Progenitor cell of endocrine pancreas (in vitro differentiated cells): ENCODE data around the gene NECAB3. TPM values are rescaled to one million over a fixed set of nuclear protein-coding genes. Genes with fewer than 3 reads are reported as not detected.

Experiments used
- DNase-seq: peaks from one replicate; pipeline ENCODE4 v3.0.0; 2021; ENCODE audit warnings: low spot score; ENCODE audit not compliant: unreplicated experiment
- H3K27ac Mint-ChIP-seq: 2 replicates; pipeline ENCODE4 v1.8.0; 2021; ENCODE audit warnings: mild to moderate bottlenecking, moderate library complexity, mixed read lengths
- H3K27me3 Mint-ChIP-seq: 2 replicates; pipeline ENCODE4 v1.8.0; 2021; ENCODE audit warnings: mixed read lengths
- H3K36me3 Mint-ChIP-seq: 2 replicates; pipeline ENCODE4 v1.8.0; 2022; ENCODE audit warnings: mixed read lengths; ENCODE audit not compliant: insufficient read depth
- H3K4me1 Mint-ChIP-seq: 2 replicates; pipeline ENCODE4 v1.8.0; 2021; ENCODE audit warnings: low read depth, mixed read lengths
- H3K4me3 Mint-ChIP-seq: 2 replicates; pipeline ENCODE4 v1.8.0; 2021; ENCODE audit warnings: low read depth, mild to moderate bottlenecking, moderate library complexity, mixed read lengths
- H3K9me3 Mint-ChIP-seq: 2 replicates; pipeline ENCODE4 v1.8.0; 2021; ENCODE audit warnings: low read depth, mixed read lengths
- CTCF ChIP-seq: fragments of 200-600 bp; sonication (generic); IDR thresholded peaks from one replicate; pipeline ENCODE4 v1.5.0; 2021; ENCODE audit warnings: antibody characterized with exemption, mild to moderate bottlenecking; ENCODE audit not compliant: unreplicated experiment
- total RNA-seq: library from RNA; stranded (reverse); gene quantifications from 2 replicates; pipeline ENCODE4 v1.2.1, GENCODE V29; 2021

Gene NECAB3
- total RNA-seq, 1 donor from 2014 or later = 68.3 TPM

DNA sequence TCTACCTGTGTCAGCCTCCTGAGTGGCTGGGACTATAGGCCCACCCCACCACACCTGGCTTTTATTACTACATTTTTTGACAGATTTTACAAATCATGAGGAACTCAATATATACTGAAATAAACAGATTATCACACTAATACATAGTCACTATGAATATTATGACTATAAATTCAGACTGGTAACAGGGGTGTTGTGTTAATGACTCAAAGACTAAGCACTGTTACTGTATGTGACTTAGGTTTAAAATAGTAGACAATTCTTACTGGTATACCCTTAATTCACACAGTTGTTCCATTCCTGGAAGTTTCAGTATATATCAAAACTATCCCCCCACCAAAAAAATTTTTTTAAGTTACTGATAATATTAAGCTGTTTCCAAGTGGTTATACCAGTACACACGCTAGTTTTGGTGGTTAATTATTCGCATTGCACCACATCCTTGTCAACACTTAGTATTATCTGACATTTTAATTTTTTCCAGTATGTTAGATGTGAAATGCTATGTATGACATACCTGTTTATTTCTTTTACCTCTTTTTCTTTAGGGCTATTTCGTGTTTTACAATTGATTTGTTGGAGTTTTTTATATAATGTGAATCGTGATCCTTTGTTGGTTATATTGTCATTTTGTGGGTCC lies 46.5 kb downstream of the NECAB3 start:
- DNase-seq = no peak
- Mint-ChIP-seq H3K4me3 (no peak overlapping the region), H3K27ac (no peak overlapping the region), H3K4me1 (no peaks in the 10 kb centered on the region), H3K36me3 (peaks cover 56% of the 10 kb centered on the region), H3K27me3 (no peaks in the 10 kb centered on the region), H3K9me3 (no peaks in the 10 kb centered on the region)
- no peak for TF ChIP-seq CTCF

GRCh38 chr20:33626190-33626589 lies 48.0 kb downstream of the NECAB3 start:
- Mint-ChIP-seq H3K9me3 (no peaks in the 10 kb centered on the region), H3K27me3 (no peaks in the 10 kb centered on the region), H3K36me3 (peaks cover 52% of the 10 kb centered on the region), H3K27ac (no peak overlapping the region), H3K4me3 (no peak overlapping the region), H3K4me1 (no peaks in the 10 kb centered on the region)
- no peak for DNase-seq
- TF ChIP-seq CTCF = no peak

- H3K27ac Mint-ChIP-seq = no peak overlapping the region
- TF ChIP-seq CTCF = no peak
- H3K4me3 Mint-ChIP-seq = no peak overlapping the region
- peaks cover 47% of the 10 kb centered on the region for H3K36me3 Mint-ChIP-seq
- no peaks in the 10 kb centered on the region for H3K27me3 Mint-ChIP-seq
- no peaks in the 10 kb centered on the region for H3K4me1 Mint-ChIP-seq
- DNase-seq = no peak
- H3K9me3 Mint-ChIP-seq = no peaks in the 10 kb centered on the region
These were observed 49.8 kb downstream of the NECAB3 start for GRCh38 chr20:33624399-33624798.

GRCh38 chr20:33622705-33623365 lies 51.4 kb downstream of the NECAB3 start:
- H3K9me3 Mint-ChIP-seq = no peaks in the 10 kb centered on the region
- H3K27me3 Mint-ChIP-seq = no peaks in the 10 kb centered on the region
- peaks cover 41% of the 10 kb centered on the region for H3K36me3 Mint-ChIP-seq
- no peak overlapping the region for H3K4me3 Mint-ChIP-seq
- H3K4me1 Mint-ChIP-seq = no peaks in the 10 kb centered on the region
- no peak for TF ChIP-seq CTCF
- DNase-seq = no peak
- H3K27ac Mint-ChIP-seq = no peak overlapping the region

DNA sequence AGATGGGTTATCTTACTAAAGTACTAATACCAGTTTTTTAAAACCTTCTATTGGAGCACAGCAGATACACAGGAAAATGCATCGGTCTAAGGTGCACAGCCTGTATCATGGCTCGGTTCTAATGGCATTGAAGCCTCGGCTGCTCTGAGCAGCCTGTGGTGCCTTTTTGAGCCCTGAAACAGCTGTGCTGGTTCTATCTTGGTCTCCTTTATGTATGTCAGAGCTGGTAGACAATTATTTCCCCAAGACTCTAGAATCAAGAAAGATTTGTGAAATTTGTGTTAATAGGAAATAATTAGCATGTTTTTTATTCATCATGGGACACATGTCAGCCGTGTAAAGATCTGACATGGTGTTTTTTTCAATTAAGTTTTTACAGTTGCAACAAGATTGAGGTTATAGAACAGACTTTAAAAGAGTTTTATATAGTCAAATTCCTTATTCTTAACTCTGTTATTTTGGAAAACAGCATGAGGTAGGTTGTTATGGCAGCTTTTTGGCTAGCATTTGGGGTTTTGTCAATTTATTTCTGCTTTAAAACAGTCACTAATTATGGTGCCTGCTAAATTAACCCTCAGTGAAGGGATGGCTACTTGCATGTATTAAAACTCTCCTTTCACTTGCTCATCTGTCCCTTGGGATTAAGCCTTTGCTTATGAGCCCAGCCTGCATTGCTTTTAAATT lies 52.4 kb downstream of the NECAB3 start:
- Mint-ChIP-seq H3K36me3 (peaks cover 34% of the 10 kb centered on the region), H3K9me3 (no peaks in the 10 kb centered on the region), H3K4me1 (no peaks in the 10 kb centered on the region), H3K4me3 (no peak overlapping the region), H3K27ac (no peak overlapping the region), H3K27me3 (no peaks in the 10 kb centered on the region)
- no peak for TF ChIP-seq CTCF
- no peak for DNase-seq
